Activated naive CD8-positive, alpha-beta T cell treated with anti-CD3 and anti-CD28 coated beads, Interleukin-2, amount 50 U/mL, for 24 hours (primary cell): ENCODE data around the gene TESK2.
A peak's percentile ranks its signal among the peaks of the same experiment; 100 is the strongest.
"Not testable (repeated sequence)": the region's sequence is repeated elsewhere in the genome, so short reads cannot be mapped to it uniquely, and the experiment has no call there.

Experiments
- ATAC-seq: fragments of 150-1000 bp; cut with Tn5 transposase; one replicate; pipeline ENCODE4 v1.10.0; 2021
- DNase-seq: peaks from one replicate; pipeline ENCODE4 v3.0.0; 2021
- H3K27ac Mint-ChIP-seq: one replicate; pipeline ENCODE4 v1.8.0; 2021; ENCODE audit warnings: mild to moderate bottlenecking, mixed read lengths
- H3K27me3 Mint-ChIP-seq: one replicate; pipeline ENCODE4 v1.8.0; 2021; ENCODE audit warnings: mixed read lengths
- H3K36me3 Mint-ChIP-seq: one replicate; pipeline ENCODE4 v1.8.0; 2021; ENCODE audit warnings: low read depth, mixed read lengths
- H3K4me1 Mint-ChIP-seq: one replicate; pipeline ENCODE4 v1.8.0; 2021; ENCODE audit warnings: mixed read lengths
- H3K4me3 Mint-ChIP-seq: one replicate; pipeline ENCODE4 v1.8.0; 2021; ENCODE audit warnings: mild to moderate bottlenecking, moderate library complexity, mixed read lengths
- H3K9me3 Mint-ChIP-seq: one replicate; pipeline ENCODE4 v1.8.0; 2021; ENCODE audit warnings: mixed read lengths

TESK2 gene

DNA sequence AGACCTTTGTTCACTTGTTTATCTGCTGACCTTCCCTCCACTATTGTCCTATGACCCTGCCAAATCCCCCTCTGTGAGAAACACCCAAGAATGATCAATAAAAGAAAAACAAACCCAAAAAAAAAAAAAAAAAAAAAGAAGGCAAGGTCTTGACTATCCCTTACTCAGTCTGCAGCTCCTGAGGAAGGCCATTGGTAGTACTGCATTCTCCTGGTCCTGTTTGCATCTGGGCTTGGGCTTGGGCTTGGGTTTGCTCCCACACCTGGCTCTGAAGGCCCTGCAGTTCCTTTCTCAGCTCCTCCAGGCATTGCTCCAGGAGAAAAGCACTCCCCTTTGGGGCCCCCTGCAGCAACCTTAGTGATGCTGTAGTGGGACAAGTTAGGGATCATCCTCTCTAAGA lies 7.3 kb upstream of the TESK2 start:
- ATAC-seq = no peak
- Mint-ChIP-seq H3K9me3 (no peaks in the 10 kb centered on the region), H3K36me3 (peaks cover 2% of the 10 kb centered on the region), H3K4me1 (peaks cover 31% of the 10 kb centered on the region), H3K4me3 (no peak overlapping the region), H3K27me3 (no peaks in the 10 kb centered on the region), H3K27ac (no peak overlapping the region)
- no peak for DNase-seq

DNA sequence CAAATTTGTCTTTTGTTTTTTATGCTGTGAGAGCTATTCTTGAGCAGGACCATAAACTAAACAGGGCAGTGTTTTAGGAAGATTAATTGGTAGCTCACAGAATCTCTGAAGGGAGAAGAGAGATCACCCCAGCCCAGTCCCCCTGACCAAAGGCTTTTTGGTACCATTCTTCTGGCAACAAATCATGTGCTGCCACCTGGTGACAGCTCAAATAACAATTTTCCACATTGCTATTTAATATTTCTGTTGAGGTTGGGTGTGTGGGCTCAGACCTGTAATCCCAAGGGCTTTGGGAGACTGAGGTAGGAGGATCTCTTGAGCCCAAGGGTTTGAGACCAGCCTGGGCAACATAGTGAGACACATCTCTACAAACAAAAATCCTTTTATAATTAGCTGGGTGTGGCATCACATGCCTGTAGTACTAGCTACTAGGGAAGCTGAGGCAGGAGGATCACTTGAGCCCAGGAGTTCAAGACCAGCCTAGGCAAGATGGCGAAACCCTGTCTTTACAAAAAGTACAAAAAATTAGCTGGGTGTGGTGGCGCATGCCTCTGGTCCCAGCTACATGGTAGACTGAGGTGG lies 2.2 kb upstream of the TESK2 start:
- DNase-seq (peak; percentile 48), ATAC-seq (no peak)
- Mint-ChIP-seq H3K4me3 (no peak overlapping the region), H3K27ac (peak overlapping the region; percentile 7), H3K36me3 (no peaks in the 10 kb centered on the region), H3K27me3 (no peaks in the 10 kb centered on the region), H3K9me3 (no peaks in the 10 kb centered on the region), H3K4me1 (peaks cover 4% of the 10 kb centered on the region)

DNA sequence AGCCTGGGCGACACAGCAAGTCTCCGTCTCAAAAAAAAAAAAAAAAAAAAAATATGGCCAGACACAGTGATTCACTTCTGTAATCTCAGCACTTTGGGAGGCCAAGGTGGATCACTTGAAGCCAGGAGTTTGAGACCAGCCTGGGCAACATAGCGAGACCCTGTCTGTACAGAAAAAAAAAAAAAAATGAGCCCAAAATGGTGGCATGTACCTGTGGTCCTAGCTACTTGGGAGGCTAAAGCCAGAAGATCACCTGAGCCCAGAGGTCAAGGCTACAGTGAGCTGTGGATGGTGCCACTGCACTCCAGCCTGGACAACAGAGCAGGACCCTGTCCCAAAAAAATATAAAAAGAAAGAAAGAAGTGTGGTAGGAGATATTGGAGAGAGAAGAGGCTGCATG lies 1.7 kb upstream of the TESK2 start:
- ATAC-seq = no peak
- H3K27ac Mint-ChIP-seq = peak overlapping the region; percentile 7
- no peak overlapping the region for H3K4me3 Mint-ChIP-seq

DNA sequence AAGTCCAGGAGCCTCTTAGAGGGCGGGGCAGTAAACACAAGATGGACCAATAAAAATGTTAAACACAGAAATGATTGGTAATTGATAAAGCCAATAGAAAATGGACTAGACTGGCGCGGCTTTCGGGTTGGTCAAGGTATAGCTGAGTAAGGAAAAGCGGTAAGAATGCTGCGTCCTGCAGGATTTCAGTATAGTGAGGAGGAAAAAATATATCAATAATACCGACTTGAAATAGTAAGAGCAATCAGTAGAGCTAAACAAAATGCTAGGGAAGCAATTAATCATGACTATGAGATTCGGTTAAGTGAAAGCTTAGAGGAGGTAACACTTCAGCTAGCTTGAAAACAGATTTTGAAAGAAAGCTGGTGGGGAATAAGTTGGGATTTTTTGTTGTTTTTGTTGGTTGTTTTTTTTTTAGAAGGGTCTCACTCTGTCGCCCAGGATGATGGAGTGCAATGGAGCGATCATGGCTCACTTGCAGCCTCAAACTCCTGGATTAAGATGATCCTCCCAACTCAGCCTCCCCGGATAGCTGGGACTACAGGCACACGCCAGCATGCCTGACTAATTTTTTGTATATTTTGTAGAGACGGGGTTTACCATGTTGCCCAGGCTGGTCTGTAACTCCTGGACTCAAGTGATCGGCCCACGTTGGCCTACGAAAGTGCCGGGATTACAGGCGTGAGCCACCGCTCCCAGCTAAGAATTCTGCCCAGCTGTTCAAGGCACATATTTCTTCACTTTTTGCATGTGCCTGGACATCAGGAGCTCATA lies 711 bp upstream of the TESK2 start:
- DNase-seq (no peak), ATAC-seq (no peak)
- Mint-ChIP-seq H3K4me1 (peaks cover 4% of the 10 kb centered on the region), H3K27ac (no peak overlapping the region), H3K36me3 (no peaks in the 10 kb centered on the region), H3K4me3 (no peak overlapping the region), H3K9me3 (no peaks in the 10 kb centered on the region), H3K27me3 (no peaks in the 10 kb centered on the region)

More for the DNA sequence above, 1.7 kb upstream of the TESK2 start:
- no peak for DNase-seq
- H3K36me3 Mint-ChIP-seq = no peaks in the 10 kb centered on the region
- no peaks in the 10 kb centered on the region for H3K9me3 Mint-ChIP-seq
- peaks cover 4% of the 10 kb centered on the region for H3K4me1 Mint-ChIP-seq
- H3K27me3 Mint-ChIP-seq = no peaks in the 10 kb centered on the region

DNA sequence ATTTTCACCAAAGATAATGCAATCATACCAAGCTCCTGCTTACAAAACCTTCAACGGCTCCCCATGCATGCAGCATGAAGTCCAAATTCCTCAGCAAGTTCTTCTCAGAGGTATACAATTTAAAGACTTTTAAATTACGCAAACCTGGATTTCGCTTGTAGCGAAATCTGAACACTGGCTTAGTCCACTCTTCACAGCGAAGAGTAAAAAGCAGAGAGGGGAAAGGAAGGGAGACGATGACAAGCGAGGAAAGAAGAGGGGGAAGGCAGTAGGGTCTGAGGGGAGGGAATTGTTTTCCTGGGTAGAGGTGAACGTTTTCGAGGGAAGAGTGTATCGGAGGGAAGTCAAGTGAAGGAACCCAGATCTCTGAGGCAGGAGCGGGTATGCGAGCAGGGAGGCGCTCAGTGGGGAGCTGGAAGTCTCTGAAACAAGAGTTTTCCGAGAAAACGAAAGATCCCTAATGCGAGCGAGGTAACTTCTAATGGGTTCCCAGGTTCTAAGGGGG lies 790 bp downstream of the TESK2 start:
- Mint-ChIP-seq H3K27me3 (no peaks in the 10 kb centered on the region), H3K27ac (no peak overlapping the region), H3K36me3 (no peaks in the 10 kb centered on the region), H3K9me3 (no peaks in the 10 kb centered on the region), H3K4me1 (peaks cover 4% of the 10 kb centered on the region), H3K4me3 (no peak overlapping the region)
- ATAC-seq (no peak), DNase-seq (no peak)

DNA sequence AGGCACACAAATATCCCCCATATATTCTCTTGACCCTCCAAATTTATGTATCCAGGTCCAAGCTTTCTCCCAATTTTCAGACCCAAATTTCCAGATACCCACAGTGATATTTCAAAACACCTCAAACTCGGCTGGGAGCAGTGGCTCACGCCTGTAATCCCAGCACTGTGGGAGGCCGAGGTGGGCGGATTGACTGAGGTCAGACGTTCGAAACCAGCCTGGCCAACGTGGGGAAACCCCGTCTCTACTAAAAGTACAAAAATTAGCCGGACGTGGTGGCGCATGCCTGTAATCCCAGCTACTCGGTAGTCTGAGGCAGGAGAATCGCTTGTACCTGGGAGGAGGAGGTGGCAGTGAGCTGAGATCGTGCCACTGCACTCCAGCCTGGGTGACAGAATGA lies 1.6 kb downstream of the TESK2 start:
- not testable (repeated sequence) for H3K36me3 Mint-ChIP-seq, H3K27ac Mint-ChIP-seq, H3K9me3 Mint-ChIP-seq, H3K27me3 Mint-ChIP-seq, ATAC-seq, H3K4me3 Mint-ChIP-seq, H3K4me1 Mint-ChIP-seq
- peak; percentile 56 for DNase-seq

DNA sequence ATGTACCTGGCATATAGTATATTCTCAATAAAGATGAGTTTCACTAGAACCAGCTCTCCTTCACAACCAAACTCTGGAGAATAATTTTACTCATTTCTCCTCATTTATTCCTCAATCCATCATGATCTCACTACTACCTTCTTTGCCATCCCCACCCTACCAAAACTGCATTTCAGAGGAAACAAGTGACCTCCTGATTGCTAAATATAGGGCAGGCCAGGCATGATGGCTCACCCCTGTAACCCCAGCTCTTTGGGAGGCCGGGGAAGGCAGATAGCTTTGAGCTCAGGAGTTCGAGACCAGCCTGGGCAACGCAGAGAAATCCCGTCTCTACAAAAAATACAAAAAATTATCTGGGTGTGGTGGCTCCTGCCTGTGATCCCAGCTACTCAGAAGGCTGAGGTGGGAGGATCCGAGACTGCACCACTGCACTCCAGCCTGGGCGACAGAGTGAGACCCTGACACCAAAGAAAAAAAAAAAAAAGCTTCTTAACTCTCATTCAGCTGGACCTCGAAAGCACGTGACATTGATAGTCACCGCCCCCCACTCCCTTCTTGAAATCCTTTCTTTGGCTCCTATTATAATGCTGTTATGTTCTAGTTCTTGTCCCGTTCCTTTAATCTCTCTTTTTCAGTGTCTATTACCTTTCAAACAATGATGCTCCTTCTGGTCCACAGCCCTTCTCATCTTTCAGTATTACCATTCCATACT lies 2.1 kb downstream of the TESK2 start:
- H3K36me3 Mint-ChIP-seq = no peaks in the 10 kb centered on the region
- H3K27ac Mint-ChIP-seq = no peak overlapping the region
- no peaks in the 10 kb centered on the region for H3K9me3 Mint-ChIP-seq
- DNase-seq (no peak), ATAC-seq (no peak)
- peaks cover 4% of the 10 kb centered on the region for H3K4me1 Mint-ChIP-seq
- no peak overlapping the region for H3K4me3 Mint-ChIP-seq
- no peaks in the 10 kb centered on the region for H3K27me3 Mint-ChIP-seq

DNA sequence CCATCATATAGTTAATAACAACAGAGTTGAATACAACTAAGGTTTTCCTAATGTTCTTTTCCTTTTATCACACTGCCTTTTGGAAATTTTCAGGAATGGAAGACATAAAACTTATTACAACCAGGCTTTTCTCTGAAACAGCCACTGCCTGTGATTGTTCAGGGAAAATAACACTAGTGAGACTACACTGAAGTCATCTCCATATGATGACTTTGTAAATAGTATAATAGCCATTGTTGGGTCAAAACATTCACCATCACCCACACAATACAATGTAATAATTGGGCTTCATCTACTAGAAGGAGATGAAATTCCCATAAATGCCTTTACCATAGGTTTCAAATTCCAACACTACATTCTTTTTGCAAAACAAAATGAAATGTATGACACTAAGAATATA lies 5.0 kb downstream of the TESK2 start:
- ATAC-seq (no peak), DNase-seq (no peak)
- Mint-ChIP-seq H3K36me3 (no peaks in the 10 kb centered on the region), H3K9me3 (no peaks in the 10 kb centered on the region), H3K4me3 (no peak overlapping the region), H3K27me3 (no peaks in the 10 kb centered on the region), H3K27ac (no peak overlapping the region), H3K4me1 (no peaks in the 10 kb centered on the region)

DNA sequence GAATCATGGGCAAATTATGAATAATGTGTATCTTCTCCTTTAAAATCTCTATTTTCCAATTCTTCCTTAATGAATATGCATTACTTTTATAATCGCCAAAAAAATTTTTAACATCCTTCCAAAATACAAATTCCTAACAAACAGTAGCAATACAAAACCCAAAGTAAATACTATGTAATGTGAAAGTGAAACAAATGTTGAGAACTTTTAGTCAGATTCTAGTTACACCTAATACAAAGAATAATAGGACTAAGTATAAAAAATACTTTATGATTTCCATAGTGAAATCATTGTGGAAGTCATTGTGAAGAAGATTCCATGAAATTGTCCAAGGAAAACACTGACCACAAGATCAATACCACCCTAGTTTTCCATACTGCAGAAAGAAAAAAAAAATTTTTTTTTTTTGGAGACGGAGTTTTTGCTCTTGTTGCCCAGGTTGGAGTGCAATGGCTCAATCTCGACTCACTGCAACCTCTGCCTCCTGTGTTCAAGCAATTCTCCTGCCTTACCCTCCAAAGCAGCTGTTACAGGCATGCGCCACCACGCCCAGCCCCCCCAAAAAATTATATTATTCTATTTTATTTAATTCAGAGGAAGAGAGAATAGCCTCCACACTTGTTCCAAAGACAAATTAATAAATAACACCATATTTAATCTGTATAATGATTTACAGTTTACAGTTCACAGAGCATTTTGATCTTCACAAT lies 11.8 kb downstream of the TESK2 start:
- Mint-ChIP-seq H3K27me3 (no peaks in the 10 kb centered on the region), H3K36me3 (no peaks in the 10 kb centered on the region), H3K4me1 (peaks cover 6% of the 10 kb centered on the region), H3K4me3 (no peak overlapping the region), H3K9me3 (no peaks in the 10 kb centered on the region), H3K27ac (no peak overlapping the region)
- ATAC-seq (no peak), DNase-seq (no peak)

DNA sequence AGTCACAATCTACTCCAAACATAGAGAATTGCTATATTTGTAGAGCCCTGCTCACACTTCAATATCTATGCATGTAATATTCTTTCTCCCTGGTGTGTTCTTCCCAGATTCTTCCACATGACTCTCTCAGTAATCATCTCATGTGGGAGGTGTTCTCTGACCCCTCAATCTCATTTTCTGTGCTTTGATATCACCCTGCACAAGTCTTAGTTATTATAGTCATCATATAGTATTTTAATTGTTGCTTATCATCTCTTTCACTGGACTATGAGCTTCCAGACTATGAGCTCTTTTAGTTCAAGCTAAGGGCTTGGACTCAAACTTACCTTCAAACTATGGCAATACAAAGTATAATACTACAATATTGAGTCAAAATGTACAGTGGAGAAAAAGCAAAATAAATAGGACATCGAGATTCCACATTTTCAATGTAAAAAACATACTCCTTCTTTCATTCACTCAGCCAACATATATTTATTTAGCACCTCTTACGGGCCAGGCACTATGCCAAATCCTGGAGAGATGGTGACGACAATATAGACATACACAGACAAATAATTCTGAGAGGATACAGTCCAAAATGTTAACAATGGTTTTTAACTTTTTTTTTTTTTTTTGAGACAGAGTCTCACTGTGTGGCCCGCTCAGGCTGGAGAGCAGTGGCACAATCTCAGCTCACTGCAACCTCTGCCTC lies 12.7 kb downstream of the TESK2 start:
- DNase-seq (no peak), ATAC-seq (no peak)
- no peaks in the 10 kb centered on the region for H3K27me3 Mint-ChIP-seq
- H3K27ac Mint-ChIP-seq = no peak overlapping the region
- H3K4me3 Mint-ChIP-seq = no peak overlapping the region
- no peaks in the 10 kb centered on the region for H3K9me3 Mint-ChIP-seq
- peaks cover 6% of the 10 kb centered on the region for H3K4me1 Mint-ChIP-seq
- no peaks in the 10 kb centered on the region for H3K36me3 Mint-ChIP-seq

DNA sequence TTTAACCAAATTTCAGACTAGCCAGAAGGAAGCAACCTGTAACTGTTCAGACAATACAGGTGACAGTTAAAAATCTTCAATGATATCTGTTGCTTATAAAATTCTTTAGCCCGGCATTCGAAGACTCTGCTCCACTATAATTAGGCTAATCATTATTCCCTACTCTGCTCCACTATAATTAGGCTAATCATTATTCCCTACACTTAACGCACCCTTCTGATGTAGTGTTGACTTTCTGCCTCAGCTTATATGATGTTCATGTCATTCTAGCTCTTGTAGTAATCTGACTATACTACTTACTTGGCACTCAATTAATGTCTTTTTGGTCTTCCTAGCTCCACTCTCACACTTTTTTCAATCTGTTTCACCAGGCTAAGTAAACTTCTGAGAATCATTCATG lies 13.3 kb downstream of the TESK2 start:
- no peak for ATAC-seq

DNA sequence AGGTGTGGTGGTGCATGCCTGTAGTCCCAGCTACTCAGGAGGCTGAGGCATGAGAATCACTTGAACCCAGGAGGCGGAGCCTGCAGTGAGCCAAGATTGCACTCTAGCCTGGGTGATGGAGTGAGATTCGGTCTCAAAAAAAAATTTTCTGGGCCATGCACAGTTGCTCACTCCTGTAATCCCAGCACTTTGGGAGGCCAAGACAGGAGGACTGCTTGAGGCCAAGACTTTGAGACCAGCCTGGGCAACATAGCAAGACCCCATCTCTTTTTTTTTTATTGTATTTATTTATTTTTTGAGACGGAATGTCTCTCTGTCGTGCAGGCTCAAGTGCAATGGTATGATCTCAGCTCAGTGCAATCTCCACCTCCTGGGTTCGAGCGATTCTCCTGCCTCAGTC lies 16.8 kb downstream of the TESK2 start:
- DNase-seq, H3K27me3 Mint-ChIP-seq, H3K4me3 Mint-ChIP-seq, H3K9me3 Mint-ChIP-seq, H3K27ac Mint-ChIP-seq, ATAC-seq, H3K36me3 Mint-ChIP-seq: not testable (repeated sequence)
- H3K4me1 Mint-ChIP-seq = peaks cover 16% of the 10 kb centered on the region

More for the DNA sequence above, 13.3 kb downstream of the TESK2 start:
- Mint-ChIP-seq H3K4me3 (no peak overlapping the region), H3K4me1 (peaks cover 7% of the 10 kb centered on the region), H3K27ac (no peak overlapping the region), H3K27me3 (no peaks in the 10 kb centered on the region), H3K9me3 (no peaks in the 10 kb centered on the region), H3K36me3 (no peaks in the 10 kb centered on the region)
- no peak for DNase-seq

DNA sequence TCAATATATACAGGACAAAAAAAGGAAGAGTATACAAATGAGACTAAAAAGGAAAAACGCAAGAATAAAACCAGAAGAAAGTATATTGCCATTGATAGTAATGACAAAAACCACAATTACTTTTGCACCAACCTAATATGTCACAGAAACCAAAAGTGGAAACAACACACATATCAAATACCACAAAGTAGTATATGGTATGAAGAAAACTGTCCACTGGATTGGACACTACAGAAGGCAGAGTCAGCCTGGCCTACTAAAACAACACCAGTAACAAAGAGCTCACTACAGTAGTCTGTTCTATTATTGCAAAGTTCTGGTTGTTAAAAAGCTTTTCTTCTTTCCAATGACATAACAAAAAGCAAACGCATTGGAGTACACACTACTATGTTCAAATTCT lies 17.7 kb downstream of the TESK2 start:
- no peak for ATAC-seq
- no peak overlapping the region for H3K27ac Mint-ChIP-seq
- DNase-seq = no peak
- no peaks in the 10 kb centered on the region for H3K9me3 Mint-ChIP-seq
- no peaks in the 10 kb centered on the region for H3K36me3 Mint-ChIP-seq
- H3K4me1 Mint-ChIP-seq = peaks cover 13% of the 10 kb centered on the region
- no peaks in the 10 kb centered on the region for H3K27me3 Mint-ChIP-seq
- no peak overlapping the region for H3K4me3 Mint-ChIP-seq

DNA sequence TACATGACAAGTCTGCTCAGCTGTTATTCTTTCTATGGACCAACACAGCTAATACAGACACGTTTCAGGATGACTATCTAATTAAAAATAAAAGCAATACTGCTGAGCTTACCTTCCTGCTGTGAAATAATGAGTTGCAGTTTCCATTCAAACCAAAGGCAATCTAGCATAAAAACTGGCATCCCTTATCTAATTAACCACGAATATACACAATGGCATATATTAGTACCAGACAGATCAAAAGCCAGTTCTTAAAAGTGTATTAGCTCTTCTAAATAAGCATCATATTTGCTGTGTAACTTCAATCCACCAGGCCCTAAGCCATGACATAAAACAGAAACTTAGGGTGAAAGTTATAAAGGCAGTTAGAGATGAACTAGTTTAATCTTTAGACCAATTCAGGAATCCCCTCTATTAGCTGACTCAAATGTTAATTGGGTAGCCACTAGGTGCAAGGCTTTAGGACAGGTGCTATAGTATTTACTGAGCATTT lies 20.6 kb downstream of the TESK2 start:
- Mint-ChIP-seq H3K9me3 (no peaks in the 10 kb centered on the region), H3K4me1 (peaks cover 13% of the 10 kb centered on the region), H3K27ac (no peak overlapping the region), H3K4me3 (no peak overlapping the region), H3K36me3 (no peaks in the 10 kb centered on the region), H3K27me3 (no peaks in the 10 kb centered on the region)
- DNase-seq (no peak), ATAC-seq (no peak)
